ENCODE data around the gene FBXW4.

GRCh38 chr10:101676565-101676964 lies 18.4 kb downstream of the FBXW4 start:
- no peak for TF ChIP-seq CTCF (conservative IDR thresholded peaks at IDR 0.05; ENCODE audit: low read length)
- TF ChIP-seq EZH2phosphoT487 (IDR thresholded peaks at IDR 0.05; ENCODE audit: borderline replicate concordance) = no peak

All from Loucy (cell line).